GM19328 (cell line): Measurements from ENCODE around the gene TTC3.

Experiments
- ATAC-seq: cut with Tn5 transposase; IDR thresholded peaks from one replicate; pipeline ENCODE4 v1.9.1; 2021; ENCODE audit warnings: mild to moderate bottlenecking, moderate library complexity; ENCODE audit not compliant: unreplicated experiment

Gene TTC3

GRCh38 chr21:37058261-37058660 lies 14.8 kb upstream of the TTC3 start:
- ATAC-seq: no peak

GRCh38 chr21:37059181-37059580 lies 13.9 kb upstream of the TTC3 start:
- no peak for ATAC-seq

- ATAC-seq: no peak
These were observed 12.8 kb upstream of the TTC3 start for GRCh38 chr21:37060296-37060695.

GRCh38 chr21:37061926-37062592 lies 11.0 kb upstream of the TTC3 start:
- ATAC-seq: no peak

GRCh38 chr21:37062593-37062935 lies 10.5 kb upstream of the TTC3 start:
- no peak for ATAC-seq

GRCh38 chr21:37063433-37063832 lies 9.6 kb upstream of the TTC3 start:
- ATAC-seq: no peak

GRCh38 chr21:37064841-37065240 lies 8.2 kb upstream of the TTC3 start:
- no peak for ATAC-seq

- ATAC-seq: no peak
These were observed 7.4 kb upstream of the TTC3 start for GRCh38 chr21:37065561-37066177.

- no peak for ATAC-seq
These were observed 1.3 kb upstream of the TTC3 start for GRCh38 chr21:37071561-37072273.

GRCh38 chr21:37072274-37072987 lies 623 bp upstream of the TTC3 start:
- ATAC-seq: peak; percentile 18

GRCh38 chr21:37073417-37074196 lies 553 bp downstream of the TTC3 start:
- ATAC-seq: peak; percentile 18

GRCh38 chr21:37074197-37074510 lies 1.1 kb downstream of the TTC3 start:
- ATAC-seq: no peak

- no peak for ATAC-seq
These were observed 1.5 kb downstream of the TTC3 start for GRCh38 chr21:37074546-37074945.

GRCh38 chr21:37075214-37075770 lies 2.2 kb downstream of the TTC3 start:
- ATAC-seq: no peak

- ATAC-seq: no peak
These were observed 3.2 kb downstream of the TTC3 start for GRCh38 chr21:37076087-37076850.

GRCh38 chr21:37077403-37077802 lies 4.3 kb downstream of the TTC3 start:
- no peak for ATAC-seq

- no peak for ATAC-seq
These were observed 6.3 kb downstream of the TTC3 start for GRCh38 chr21:37079211-37079824.

- ATAC-seq: no peak
These were observed 9.3 kb downstream of the TTC3 start for GRCh38 chr21:37082375-37082774.

- ATAC-seq: no peak
These were observed 9.9 kb downstream of the TTC3 start for GRCh38 chr21:37082856-37083528.
